GM21381 (cell line): Measurements from ENCODE around the gene NAPA.

Source experiments
- ATAC-seq: cut with Tn5 transposase; IDR thresholded peaks from one replicate; pipeline ENCODE4 v1.9.1; 2021; ENCODE audit warnings: mild to moderate bottlenecking, moderate library complexity; ENCODE audit not compliant: unreplicated experiment

The NAPA gene

DNA sequence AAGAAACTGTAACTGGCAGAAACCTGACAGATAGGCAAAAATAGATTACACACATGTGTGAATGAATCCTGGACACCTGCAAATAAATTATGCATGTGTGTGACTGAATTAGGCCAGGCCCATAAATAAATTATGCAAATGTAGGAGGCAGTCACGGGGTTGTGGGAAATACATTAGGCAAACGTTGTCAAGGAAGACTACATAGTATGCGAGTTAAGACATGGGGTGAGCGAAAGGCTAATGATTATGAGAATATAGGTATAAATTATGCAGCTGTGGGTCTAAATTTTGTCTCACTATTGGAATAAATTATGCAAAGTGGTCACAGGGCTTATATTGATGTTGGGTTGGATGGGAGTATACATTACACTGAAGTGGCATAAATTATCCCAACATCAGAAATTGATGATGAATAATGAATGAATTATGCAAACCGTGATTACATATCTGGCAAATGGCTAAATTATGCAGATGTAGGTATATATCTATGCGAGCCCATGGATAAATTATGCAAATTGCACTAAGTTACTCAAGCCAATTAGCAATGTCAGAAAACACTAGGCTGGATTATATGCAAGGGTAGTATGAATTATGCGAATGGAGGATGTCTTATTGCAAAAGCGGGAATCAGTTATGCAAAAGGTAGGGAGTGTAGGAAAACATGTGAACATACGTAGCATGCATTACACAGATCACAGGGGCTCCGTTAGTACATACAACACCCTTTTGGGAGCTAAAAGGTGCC, 50.0 kb downstream of the NAPA start:
- ATAC-seq, result no peak

DNA sequence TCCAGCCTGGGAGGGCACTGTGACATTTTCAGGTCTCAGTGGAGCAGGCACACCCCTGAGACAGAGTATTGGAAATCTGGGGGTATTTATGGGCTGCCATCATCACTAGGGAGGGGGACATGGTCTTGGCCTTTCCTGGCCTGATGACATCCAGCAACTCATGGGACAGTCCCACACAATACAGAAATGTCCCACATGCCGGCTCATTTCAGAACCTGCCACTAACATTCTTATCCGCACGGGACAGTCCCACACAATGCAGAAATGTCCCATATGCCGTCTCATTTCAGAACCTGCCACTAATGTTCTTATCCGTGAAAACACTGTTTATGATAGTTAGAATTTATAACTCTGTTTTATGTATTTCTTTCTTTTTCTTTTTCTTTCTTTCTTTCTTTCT, 53.0 kb downstream of the NAPA start:
- no peak for ATAC-seq

DNA sequence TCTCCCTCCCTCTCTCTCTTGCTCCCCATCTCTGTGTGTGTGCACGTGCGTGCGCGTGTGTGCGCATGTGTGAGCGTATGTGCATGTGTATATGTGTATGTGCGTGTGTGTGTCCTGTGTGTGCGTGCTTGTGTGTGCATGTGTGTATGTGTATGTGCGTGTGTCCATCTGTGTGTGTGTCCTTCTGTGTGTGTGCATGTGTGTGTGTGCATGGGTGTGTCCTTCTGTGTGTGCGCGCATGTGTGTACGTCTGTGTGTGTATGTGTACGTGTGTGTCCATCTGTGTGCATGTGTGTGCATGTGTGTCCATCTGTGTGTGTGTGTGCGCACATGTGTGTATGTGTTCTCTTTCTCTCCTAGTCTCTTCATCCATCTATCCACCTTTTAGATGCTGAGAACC, 55.4 kb downstream of the NAPA start:
- ATAC-seq, result no peak

DNA sequence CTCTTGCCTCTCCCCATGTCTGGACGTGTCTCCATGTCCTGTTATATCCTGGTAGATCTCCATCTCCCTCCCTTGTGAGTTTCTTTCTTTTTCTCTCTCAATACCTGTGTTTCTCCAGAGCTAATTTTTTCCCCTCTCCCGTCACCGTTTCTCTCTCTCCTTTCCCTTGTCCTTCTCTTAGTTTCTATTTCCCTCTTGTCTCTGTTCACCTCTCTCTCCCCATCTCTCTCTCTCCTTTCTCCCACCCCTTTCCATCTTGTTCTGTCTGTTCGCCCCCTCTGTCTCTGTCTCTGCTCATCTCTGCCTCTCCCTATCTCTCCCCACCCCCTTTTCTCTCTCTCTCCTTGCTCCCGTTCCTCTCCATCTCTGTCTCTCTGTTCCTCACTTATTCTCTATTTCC, 56.2 kb downstream of the NAPA start:
- no peak for ATAC-seq

DNA sequence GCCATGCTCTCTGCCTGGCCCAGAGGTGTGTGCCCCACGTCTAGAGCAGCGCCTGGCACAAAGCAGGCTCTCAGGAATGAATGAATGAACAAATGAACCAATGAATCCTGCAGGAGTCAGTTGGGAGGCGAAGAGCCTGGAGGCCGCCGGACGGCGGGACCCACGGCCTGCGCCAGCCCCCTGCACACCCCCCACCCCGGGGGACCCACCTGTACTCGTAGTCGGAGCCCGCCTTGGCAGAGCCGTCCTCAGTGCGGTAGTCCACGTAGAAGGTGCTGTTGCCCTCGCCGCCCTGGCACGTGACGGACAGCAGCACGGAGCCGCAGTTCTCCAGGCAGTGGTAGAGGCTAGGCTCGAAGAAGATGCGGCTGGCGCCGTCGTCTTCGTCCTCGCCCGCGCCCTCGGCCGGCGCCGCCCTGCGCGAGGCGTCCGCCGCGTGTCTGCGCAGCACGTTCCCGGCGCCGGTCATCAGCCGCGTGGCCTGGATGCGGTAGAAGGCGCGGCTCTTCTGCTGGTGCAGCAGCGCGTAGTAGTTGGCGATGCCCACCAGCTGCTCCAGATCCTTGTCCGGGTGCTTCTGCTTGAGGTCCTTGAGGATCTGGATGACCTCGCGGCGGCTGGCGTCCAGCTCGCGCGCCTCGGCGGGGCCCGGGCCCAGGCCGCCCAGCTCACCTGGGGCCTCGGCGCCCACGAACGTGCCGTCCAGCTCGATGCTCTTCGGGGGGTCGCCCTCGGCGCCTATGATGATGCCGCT, 58.0 kb downstream of the NAPA start:
- ATAC-seq, result no peak

DNA sequence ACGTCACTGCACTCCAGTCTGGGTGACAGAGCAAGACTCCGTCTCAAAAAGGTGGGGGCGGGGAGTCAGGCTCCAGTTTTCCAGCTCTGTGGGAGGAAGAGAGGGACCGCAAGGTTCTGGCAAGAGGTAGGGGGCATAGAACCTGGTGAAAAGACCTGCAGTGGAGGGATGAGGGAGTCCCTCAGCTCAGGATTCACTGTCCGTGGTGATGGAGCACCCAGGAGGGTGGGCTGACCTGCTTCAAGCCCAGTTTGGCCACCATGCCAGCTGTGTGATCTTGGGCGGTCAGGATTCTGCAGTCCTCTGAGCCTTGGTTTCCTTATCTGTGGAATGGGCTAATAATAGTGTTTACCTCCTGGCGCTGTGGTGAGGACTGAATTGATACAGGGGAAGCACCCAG, 64.4 kb downstream of the NAPA start:
- no peak for ATAC-seq

DNA sequence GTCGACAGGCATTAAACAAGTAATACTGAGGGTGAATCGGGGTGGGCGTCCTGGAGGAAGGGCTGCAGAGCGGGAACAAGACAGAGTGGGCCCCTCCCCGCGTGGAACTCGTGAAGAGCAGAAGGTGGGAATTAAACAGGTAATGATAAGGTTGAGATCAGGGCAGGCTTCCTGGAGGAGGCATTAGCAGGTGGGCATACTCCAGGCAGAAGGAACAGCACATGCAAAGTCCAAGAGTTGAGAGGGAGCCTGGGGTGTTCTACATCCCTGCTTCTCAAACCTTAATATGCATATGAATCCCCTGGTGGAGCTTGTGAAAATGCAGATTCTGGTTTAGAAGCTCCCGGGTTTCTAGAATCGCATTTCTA, 66.5 kb downstream of the NAPA start:
- ATAC-seq, result no peak

DNA sequence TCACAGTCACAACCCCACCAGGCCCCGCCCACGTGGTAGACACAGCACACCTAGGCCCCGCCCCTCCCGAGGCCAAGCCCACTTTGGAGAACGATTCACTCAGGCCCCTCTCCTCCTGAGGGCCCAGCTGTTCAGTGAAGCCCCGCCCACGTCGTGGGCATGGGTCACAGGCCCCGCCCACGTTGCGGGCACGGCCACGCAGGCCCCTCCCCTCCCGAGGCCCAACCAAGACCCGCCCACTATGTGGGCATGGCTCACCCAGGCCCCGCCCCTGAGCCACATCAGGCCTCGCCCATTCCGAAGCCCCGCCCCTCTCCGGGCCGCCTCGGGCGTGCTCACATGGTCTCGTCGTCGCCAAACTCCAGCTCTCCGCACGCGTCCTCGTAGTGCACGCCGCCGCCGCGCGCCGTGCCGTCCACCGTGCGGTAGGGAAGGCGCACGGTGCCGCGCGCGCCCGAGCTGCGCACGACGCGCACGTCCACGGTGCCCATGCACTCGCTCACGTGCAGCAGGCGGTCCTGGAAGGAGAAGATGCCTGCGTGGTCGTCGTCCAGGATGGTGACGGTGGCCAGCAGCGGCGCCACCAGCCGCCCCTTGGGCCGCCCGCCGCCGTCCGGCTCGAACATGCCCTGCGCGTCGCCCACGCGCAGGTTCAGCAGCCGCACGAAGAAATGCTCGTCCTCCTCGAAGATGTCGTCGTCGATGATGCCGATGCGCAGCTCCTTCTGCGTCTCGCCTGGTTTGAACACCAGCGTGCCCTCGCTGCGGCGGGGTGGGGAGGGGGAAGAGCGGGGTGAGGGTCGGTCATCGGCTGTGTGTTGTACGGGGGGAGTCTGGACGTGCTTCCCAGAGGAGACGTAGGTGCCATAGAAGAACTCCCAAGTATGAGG, 67.1 kb downstream of the NAPA start:
- ATAC-seq, result no peak

DNA sequence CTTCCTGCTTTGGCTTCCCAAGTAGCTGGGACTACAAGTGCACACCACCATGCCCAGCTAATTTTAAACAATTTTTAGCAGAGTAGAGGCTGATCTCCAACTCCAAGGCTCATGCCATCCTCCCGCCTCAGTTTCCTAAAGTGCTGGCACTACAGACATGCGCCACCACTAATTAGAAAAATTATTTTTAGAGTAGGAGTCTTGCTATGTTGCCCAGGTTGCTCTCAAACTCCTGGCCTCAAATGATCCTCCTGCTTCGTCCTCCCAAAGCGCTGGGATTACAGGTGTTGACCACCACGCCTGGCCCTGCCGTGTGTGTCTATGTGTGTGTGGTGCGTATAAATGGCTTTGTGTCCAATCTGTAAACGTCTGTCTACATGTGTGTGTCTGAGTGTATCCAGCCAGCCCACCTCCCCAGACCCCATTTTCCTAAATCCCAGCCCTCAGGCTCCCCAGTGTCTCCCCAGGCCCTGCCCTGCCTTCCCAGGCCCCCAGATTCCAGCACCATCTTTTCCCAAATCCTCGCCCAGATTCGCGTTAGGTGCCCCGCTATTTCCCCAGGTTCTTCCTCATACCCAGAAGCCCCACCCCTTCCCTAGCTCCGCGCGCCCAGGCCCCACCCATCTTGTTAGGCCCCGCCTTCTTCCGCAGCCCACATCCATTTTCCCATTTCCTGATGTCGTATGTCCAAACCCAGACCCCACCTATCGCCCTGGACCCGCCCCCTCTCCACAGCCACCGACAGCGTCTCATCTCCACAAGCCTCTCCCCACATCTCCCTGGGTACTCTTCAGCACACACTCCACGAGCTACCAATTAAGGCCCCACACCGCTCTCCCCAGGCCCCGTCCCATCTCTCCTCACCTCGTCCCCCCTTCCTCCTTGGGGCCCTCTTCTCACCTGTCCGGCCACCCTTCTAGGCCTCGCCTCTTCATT, 68.1 kb downstream of the NAPA start:
- ATAC-seq, result no peak

DNA sequence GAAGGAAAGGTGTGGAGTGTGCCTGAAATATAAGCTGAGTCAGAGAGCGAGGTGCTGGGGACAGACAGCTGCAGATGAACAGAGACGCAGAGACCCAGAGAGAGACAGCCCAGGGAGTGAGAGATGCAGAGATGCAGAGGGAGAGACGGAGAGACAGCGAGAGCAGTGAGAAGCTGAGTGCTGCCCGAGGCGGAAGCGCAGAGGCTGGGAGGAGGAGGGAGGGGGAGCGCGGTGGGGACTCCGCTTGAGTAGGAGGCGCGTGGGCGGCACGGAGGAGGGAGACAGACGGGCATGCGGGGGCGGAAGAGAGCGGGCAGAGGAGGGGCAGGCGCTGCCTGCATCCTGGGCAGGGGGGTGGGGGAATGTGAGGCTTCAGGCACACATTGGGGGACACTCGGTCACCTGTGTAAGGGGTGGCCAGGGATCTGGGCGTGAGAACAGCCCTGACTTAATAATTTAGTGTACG, 68.9 kb downstream of the NAPA start:
- no peak for ATAC-seq

DNA sequence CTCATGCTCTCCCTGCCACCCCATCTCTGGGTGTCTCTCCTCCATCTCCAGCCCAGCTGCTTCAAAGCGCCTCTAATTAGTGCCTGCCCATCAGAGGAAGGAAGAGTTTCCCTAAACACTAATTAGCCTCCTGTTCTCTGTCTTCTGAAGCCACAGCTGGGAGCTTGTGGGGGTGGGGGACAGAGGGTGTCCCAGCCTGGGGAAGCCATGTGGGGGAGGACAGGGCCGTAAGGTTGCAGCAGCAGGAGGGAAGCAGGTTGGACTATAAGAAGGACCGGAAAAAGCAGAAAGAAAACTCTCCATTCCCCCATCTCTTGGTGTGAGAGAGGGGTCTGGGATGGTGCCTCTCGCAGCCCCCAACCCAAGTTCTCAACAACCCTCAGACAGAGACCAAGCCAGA, 69.3 kb downstream of the NAPA start:
- ATAC-seq, result no peak

DNA sequence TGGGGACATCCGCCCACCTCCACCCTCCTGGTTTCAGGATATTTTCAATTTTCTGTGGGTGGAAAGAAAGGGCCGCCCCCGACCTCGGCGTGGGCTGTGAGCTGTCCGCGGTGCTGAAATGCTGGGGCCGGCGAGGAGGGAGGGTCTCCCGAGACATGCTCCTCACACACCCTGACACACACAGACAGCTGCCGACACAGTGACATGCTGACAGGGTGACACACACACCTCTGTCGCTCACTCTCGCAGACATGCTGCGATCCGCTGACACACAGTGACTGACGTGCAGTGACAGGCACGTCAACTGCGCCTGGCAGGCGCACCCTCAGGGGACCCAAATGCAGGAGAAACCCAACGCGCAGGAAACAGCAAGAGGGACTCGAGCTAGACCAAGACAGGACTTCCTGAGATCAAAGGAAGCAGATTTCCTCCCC, 70.5 kb downstream of the NAPA start:
- ATAC-seq, result no peak

DNA sequence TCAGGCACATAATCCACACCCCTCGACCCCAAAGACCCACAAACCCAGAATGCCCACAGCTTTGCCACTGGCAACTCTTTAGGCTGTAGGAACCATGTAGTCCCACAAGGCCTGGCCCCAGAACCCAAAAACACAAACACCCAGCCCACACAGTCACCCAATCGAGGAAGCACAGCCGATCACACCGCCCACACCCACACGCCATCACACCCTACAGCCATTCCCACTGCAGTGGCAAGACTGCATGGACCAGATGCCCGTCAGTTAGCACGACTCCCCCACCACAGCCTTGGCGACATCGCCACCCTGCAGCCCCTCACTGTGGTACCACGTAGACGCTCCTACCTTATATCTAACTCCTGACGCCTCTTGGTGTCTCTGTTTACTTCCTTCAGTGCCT, 71.5 kb downstream of the NAPA start:
- ATAC-seq, result no peak

DNA sequence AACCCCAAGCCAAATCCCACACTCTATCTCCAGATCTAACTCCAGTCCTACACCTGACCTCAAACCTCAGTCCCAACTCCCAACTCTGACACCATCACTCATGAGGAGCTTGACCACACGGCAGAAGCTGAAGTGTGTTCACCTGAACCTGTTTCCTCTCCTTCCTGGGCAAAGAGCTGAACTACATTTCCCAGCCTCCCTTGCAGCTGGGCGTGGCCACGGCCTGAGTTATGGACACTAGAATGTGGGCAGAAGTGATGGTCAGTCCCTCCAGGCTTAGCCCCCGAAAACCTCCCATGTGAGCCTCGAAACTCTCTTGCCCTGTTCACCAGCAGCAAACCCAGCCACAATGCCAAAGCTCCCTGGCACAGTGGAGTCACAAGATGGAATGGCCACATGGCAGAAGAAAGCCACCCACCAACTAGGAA, 76.1 kb downstream of the NAPA start:
- ATAC-seq, result no peak
